ENCODE measurements around the gene RNF11.
"Not testable (repeated sequence)": the region's sequence is repeated elsewhere in the genome, so short reads cannot be mapped to it uniquely, and the experiment has no call there.

RNF11 gene

GRCh38 chr1:51247022-51247421, 10.9 kb downstream of the RNF11 start:
- Histone ChIP-seq H3K27me3 (no peaks in the 10 kb centered on the region), H3K4me1 (ENCODE audit: control insufficient read depth in 1 of 2, insufficient read depth in 1 of 2, low read depth in 1 of 2, low read length in 1 of 2) (peaks cover 9 to 18% of the 10 kb centered on the region in 2 experiments), H3K27ac (no peak overlapping the region)

DNA sequence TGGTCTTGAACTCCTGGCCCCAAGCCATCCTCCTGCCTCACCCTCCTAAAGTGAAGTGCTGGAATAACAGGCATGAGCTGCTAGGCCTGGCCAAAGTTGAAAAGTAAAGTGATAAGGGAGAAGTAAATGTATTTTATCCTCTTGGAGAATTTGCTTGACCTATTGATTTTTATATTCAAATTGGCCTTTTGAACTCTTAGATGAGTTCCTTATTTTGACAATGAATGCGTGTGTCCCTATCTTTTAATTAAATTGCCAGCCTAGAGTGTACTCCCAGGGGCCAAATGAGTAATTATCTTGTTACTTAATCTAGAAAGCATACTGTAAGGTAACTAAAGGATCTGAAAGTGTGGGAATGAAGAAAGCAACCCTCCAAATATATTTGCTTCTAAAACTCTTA, 11.4 kb downstream of the RNF11 start:
- H3K4me1 ChIP-seq (ENCODE audit: control insufficient read depth in 1 of 2, insufficient read depth in 1 of 2, low read depth in 1 of 2, low read length in 1 of 2) = peaks cover 14 to 23% of the 10 kb centered on the region in 2 experiments
- H3K27me3 ChIP-seq = no peaks in the 10 kb centered on the region
- TF ChIP-seq CTCF (IDR thresholded peaks at IDR 0.05) = no peak
- H3K36me3 ChIP-seq = peaks cover 16% of the 10 kb centered on the region
- no peak overlapping the region for H3K27ac ChIP-seq
- H3K9me3 ChIP-seq = no peaks in the 10 kb centered on the region
- H3K4me3 ChIP-seq (ENCODE audit: low read depth in 1 of 2, low read length in 1 of 2) = no peak overlapping the region

More at GRCh38 chr1:51247022-51247421, 10.9 kb downstream of the RNF11 start:
- peaks cover 16% of the 10 kb centered on the region for H3K36me3 ChIP-seq
- H3K9me3 ChIP-seq = no peaks in the 10 kb centered on the region
- TF ChIP-seq CTCF (IDR thresholded peaks at IDR 0.05) = no peak
- H3K4me3 ChIP-seq (ENCODE audit: low read depth in 1 of 2, low read length in 1 of 2) = no peak overlapping the region

DNA sequence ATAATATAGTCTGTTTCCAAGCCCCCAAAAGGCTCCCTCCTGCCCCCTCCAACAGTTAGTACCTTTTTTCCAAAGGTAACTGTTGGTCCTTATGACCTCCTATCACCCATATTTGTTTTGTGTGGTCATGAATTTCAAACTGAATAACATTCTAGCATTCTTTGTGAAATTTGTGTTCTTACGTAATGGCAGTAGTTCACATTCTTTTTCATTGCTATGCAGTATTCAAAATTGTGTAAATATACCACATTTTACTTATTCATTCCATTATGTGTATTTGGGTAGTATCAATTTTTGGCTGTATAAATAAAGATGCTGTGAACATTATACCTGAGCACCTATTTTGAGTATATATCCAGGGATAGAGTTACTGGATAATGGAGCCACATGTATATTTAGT, 13.4 kb downstream of the RNF11 start:
- no peak overlapping the region for H3K4me3 ChIP-seq (ENCODE audit: low read depth in 1 of 2, low read length in 1 of 2)

GRCh38 chr1:51250729-51251128, 14.7 kb downstream of the RNF11 start:
- Histone ChIP-seq H3K36me3 (peaks cover 12% of the 10 kb centered on the region), H3K4me1 (ENCODE audit: control insufficient read depth in 1 of 2, insufficient read depth in 1 of 2, low read depth in 1 of 2, low read length in 1 of 2) (peaks cover 16 to 19% of the 10 kb centered on the region in 2 experiments)
- H3K27me3 ChIP-seq; H3K27ac ChIP-seq; H3K9me3 ChIP-seq; H3K4me3 ChIP-seq (ENCODE audit: low read depth in 1 of 2, low read length in 1 of 2): not testable (repeated sequence)

More for the DNA sequence above, 13.4 kb downstream of the RNF11 start:
- Histone ChIP-seq H3K4me1 (ENCODE audit: control insufficient read depth in 1 of 2, insufficient read depth in 1 of 2, low read depth in 1 of 2, low read length in 1 of 2) (peaks cover 16 to 19% of the 10 kb centered on the region in 2 experiments), H3K9me3 (no peaks in the 10 kb centered on the region), H3K27me3 (no peaks in the 10 kb centered on the region), H3K27ac (no peak overlapping the region), H3K36me3 (peaks cover 15% of the 10 kb centered on the region)
- TF ChIP-seq CTCF (IDR thresholded peaks at IDR 0.05) = no peak

GRCh38 chr1:51251165-51251564, 15.1 kb downstream of the RNF11 start:
- H3K4me3 ChIP-seq (ENCODE audit: low read depth in 1 of 2, low read length in 1 of 2); H3K27me3 ChIP-seq; H3K27ac ChIP-seq; H3K9me3 ChIP-seq: not testable (repeated sequence)
- Histone ChIP-seq H3K4me1 (ENCODE audit: control insufficient read depth in 1 of 2, insufficient read depth in 1 of 2, low read depth in 1 of 2, low read length in 1 of 2) (peaks cover 16 to 19% of the 10 kb centered on the region in 2 experiments), H3K36me3 (peaks cover 12% of the 10 kb centered on the region)

DNA sequence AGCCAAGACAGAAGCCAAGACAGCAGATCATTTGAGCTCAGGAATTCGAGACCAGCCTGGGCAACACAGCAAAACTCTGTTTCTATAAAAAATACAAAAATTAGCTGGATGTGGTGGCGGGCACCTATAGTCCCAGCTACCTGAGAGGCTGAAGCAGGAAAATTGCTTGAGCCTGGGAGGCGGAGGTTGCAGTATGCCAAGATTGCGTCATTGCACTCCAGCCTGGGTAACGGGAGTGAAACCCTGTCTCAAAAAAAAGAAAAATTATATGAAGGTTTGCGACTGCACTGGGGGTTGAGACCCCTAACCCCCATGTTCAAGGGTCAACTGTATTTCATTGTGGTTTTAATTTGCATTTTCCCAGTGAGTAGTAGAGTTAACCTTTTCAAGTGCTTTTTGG, 16.3 kb downstream of the RNF11 start:
- Histone ChIP-seq H3K9me3 (no peaks in the 10 kb centered on the region), H3K36me3 (peaks cover 12% of the 10 kb centered on the region), H3K4me3 (ENCODE audit: low read depth in 1 of 2, low read length in 1 of 2) (no peak overlapping the region), H3K27ac (no peak overlapping the region), H3K4me1 (ENCODE audit: control insufficient read depth in 1 of 2, insufficient read depth in 1 of 2, low read depth in 1 of 2, low read length in 1 of 2) (peaks cover 16 to 19% of the 10 kb centered on the region in 2 experiments), H3K27me3 (no peaks in the 10 kb centered on the region)
- TF ChIP-seq CTCF (IDR thresholded peaks at IDR 0.05) = no peak

- Histone ChIP-seq H3K27me3 (no peaks in the 10 kb centered on the region), H3K4me1 (ENCODE audit: control insufficient read depth in 1 of 2, insufficient read depth in 1 of 2, low read depth in 1 of 2, low read length in 1 of 2) (peaks cover 16 to 18% of the 10 kb centered on the region in 2 experiments), H3K36me3 (peaks cover 12% of the 10 kb centered on the region), H3K9me3 (no peaks in the 10 kb centered on the region), H3K4me3 (ENCODE audit: low read depth in 1 of 2, low read length in 1 of 2) (no peak overlapping the region), H3K27ac (no peak overlapping the region)
- TF ChIP-seq CTCF (IDR thresholded peaks at IDR 0.05) = no peak
Measured at GRCh38 chr1:51253691-51254090, 17.6 kb downstream of the RNF11 start.

Data from neutrophil (primary cell).